GM18907 (cell line): ENCODE data around the gene TSC1.

Source experiments
- ATAC-seq: cut with Tn5 transposase; IDR thresholded peaks from one replicate; pipeline ENCODE4 v1.9.1; 2021; ENCODE audit warnings: mild to moderate bottlenecking, moderate library complexity; ENCODE audit not compliant: unreplicated experiment

Gene TSC1

GRCh38 chr9:132894346-132894745, 50.1 kb downstream of the TSC1 start:
- ATAC-seq = no peak

- no peak for ATAC-seq
These were observed 52.0 kb downstream of the TSC1 start for GRCh38 chr9:132892400-132892799.

DNA sequence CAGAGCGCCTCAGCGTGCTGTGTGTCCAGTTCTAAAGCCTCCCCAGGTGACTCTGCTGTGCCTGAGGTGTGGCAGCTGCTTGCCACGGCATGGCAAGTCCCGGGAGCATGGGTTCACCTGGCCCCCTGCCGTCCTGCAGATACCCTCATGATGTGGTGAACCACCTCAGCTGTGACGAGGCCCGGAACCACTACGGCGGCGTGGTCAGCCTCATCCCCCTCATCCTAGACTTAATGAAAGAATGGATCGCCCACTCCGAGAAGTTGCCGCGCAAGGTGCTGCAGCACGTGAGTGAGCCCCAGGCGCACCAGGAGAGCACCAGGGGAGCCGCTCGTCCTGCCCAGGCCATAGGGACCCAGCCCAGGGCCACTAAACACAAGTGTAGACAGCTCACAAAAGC, 56.3 kb downstream of the TSC1 start:
- no peak for ATAC-seq

GRCh38 chr9:132887181-132888120, 57.0 kb downstream of the TSC1 start:
- ATAC-seq = no peak

DNA sequence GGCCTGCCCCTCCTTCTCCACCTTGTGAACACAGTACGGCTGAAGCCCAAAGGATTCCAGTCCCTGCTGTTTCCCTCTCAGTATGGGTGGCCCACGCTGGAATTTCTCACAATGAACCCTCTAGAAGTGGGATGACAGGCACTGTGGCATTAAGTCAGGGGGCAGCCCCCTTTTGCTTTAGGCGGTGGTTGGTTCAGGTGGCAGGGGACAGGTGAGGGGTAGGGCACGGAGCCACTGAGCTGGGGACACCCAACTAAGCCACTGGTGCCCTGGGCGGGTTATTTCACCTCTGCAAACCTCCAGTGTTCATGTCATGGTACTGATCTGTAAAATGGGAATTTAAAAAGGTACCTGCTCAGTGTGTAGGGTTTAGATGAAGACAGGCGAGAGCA, 58.1 kb downstream of the TSC1 start:
- ATAC-seq = no peak

- no peak for ATAC-seq
These were observed 58.6 kb downstream of the TSC1 start for GRCh38 chr9:132885720-132886333.

DNA sequence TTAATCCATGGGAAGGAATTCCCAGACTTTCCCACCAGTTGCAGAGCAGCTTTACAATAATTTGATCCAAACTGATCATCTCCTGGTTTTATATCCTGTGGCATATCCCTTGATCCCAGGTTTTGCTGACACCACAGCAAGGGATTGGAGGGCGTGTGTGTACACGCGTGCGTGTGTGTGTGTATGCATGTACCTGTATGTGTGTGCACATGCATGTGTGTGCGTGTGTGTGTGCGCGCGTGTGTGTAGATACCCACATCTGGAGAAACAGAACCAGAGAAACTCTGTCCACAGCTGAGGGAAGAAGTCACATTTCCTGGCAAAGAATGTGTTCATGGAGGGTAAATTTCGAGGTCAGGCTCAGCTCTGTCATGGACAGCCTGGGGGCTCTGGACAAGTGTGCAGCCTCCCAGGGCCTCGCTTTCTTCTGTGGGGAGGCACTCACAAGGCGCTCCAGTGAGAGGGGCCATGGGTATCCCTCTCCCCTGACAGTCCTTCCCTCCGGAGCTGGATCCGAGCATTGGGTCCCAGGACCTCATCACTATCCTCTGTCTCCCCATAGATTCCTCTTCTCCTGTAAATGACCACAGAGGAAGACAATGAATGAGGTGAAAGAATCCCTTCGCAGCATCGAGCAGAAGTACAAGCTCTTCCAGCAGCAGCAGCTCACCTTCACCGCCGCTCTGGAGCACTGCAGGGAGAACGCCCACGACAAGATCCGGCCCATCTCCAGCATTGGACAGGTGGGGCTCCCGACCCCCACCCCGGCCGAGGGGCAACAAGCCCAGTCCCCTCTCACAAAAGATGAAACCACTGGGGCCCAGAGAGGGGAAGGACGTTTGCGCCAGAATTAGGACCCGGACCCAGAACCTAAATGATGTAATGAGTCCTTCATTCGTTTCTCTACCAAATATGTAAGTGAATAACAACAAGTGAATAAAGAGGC, 60.8 kb downstream of the TSC1 start:
- ATAC-seq = no peak

- ATAC-seq = no peak
These were observed 61.8 kb downstream of the TSC1 start for GRCh38 chr9:132882616-132883015.

GRCh38 chr9:132881826-132882225, 62.6 kb downstream of the TSC1 start:
- ATAC-seq = no peak

- no peak for ATAC-seq
These were observed 64.1 kb downstream of the TSC1 start for GRCh38 chr9:132880324-132880661.

GRCh38 chr9:132879457-132880323, 64.7 kb downstream of the TSC1 start:
- ATAC-seq = no peak

DNA sequence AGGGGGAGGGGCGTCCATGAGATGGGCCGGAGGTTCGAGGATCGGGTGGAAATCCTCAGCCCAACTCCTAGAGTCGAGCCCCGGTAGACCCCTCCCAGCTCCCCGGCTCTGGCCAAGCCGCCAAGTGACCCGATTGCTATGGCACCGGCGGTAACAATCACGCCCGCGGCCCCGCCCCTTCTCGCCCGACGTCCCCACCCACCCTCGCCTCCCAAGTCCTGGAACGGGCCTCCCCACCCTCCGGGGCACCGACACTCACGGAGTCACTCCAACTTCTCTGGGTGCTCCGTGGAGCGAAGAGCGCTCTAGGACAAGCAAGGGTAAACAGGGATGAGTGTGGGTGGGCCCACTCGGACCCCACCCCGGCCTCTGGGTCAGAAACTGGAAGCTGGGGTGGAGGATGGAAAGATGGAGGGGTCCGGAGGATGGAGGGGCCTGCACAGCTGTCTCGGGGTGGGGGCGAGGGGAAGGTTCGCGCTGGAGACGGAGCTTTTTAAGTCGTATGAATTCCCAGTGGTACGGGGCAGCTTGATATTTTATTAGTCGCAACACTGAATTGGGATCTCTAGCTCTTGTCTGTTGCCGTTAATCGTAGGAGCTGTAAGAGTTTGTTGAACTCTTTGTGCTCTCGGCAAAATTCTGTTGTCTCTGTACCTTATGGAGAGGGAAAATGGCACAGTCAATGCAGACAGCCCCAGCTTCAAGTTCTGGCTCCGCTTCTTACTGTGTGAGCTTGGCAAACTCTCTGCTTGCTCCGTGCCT, 65.5 kb downstream of the TSC1 start, which contains the start of gene SPACA9:
Gene SPACA9 (plus strand): TSS at position 204 of the 762 bp plus-strand sequence. CDS start 5,050 bp downstream, outside the sequence.
- ATAC-seq = no peak

DNA sequence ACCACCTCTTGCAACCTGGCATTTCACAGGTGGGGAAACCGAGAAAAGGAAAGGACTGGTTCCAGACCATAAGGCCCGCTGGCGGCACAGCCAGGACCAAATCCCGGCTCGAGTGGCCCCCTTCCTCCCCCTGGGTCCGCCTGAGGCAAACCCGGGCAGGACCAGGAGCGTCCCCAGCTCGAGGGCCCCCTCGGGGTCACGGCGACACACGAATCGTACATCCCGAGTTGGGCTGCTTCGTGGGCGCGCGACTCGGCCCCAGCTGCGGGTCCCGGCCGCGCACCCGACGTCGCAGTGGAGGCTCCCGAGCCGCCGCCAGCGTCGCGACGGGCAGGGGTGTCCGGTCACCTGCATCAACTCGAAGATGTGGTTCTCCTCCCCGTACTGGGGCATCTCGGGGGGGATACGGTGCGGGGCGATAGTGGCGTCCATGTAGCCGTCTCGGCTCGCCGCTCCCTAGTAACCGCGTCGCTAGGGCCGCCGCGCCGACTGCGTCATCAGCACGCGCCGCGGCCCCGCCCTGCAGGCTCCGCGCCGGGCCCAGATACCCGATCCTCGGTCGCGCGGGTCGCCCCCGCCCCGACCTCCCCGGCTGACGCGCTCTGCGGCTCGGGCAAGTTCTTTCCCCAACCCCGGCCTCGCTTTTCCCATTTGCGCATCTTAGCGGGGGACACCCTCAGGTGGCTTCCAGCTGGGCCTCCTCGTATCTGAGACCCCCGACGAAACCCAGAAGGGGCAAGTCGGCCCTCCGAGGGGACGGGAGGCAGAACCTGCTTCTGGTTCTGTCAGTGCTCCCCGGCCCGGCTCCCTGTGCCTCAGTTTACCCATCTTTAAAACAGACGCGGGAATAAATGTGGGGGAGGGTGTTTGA, 66.4 kb downstream of the TSC1 start, which contains the start of gene AK8:
Gene AK8 (minus strand): TSS at position 461 of the 871 bp plus-strand sequence. CDS start 29 bp downstream, at position 432.
- peak; percentile 73 for ATAC-seq

DNA sequence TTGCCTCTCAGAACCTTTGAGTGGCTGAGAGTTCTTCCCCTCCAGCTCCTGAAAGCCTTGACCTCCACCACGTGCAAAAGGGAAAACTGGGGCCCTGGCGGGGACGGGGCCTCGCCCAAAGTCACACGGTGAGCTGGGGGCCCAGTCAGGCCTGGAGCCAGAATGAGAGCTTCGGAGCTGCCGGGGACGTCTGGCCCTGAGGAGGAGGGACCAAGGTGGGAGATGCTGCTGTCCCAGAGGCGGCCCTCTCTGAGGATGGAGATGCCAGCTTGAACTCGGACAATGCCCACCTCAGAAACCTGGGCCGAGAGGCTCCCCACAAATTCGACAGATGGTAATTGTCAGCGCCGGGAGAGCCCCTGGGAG, 67.0 kb downstream of the TSC1 start:
- ATAC-seq = peak; percentile 7

DNA sequence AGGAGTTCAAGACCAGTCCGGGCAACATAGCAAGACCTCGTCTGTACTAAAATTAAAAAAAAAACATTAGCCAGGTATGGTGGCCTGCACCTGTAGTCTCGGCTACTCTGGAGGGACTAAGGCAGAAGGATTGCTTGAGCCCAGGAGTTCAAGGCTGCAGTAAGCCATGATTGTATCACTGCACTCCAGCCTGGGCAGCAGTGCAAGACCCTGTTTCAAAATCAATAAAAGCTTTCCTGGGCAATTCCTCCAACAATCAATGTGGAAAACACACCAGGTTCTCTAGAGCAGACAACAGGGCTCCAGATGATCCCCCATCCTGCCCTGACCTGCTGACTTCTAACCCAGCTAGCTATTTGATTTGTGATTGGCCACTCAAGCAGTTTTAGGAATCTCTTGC, 67.6 kb downstream of the TSC1 start:
- no peak for ATAC-seq

- ATAC-seq = no peak
These were observed 69.3 kb downstream of the TSC1 start for GRCh38 chr9:132875159-132875558.

DNA sequence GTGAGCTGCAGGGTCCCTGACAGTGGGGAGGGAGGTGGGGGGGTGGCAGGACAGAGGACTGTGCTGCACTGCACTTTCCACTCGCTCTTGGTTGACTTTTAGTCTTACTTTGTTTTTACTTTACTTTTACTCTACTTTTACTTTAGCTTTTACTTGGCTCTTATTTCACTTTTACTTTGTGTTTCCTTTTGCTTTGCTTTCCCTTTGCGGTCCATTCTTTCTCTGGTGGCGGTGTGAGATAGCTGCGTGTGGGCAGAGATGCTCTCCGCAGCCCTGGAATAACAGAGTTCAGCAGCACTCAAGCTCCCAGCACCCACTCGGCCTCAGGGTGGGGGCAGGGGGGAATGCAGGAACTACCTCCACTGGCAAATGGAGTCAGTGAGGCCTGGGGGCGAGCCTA, 71.0 kb downstream of the TSC1 start:
- no peak for ATAC-seq

GRCh38 chr9:132869266-132869665, 75.2 kb downstream of the TSC1 start:
- ATAC-seq = no peak
